ENCODE measurements around the gene FHL2. TPM values are rescaled to one million over a fixed set of nuclear protein-coding genes. Genes with fewer than 3 reads are reported as not detected.

FHL2 gene
- total and polyA plus RNA-seq, 9 of the 15 experiments (the other 6 are each of a cell fraction or from before 2014, with no cell fraction given), result 7.5 to 33.1 (median 23.9) TPM

GRCh38 chr2:105415007-105415406 lies 16.2 kb upstream of the FHL2 start (continued):
- no peak for TF ChIP-seq HNRNPH1 (optimal IDR thresholded peaks at IDR 0.05; ENCODE audit: low read depth, low read length)
- no peak for TF ChIP-seq MGA (IDR thresholded peaks at IDR 0.05)
- no peak for TF ChIP-seq COPS2 (conservative IDR thresholded peaks at IDR 0.05)
- no peak for TF ChIP-seq ZNF407 (IDR thresholded peaks at IDR 0.05; ENCODE audit: low read depth)
- TF ChIP-seq MAFF (IDR thresholded peaks at IDR 0.05; ENCODE audit: low read length), result 0 out of 2 replicates have a peak, but pooled peaks have one; percentile 19
- TF ChIP-seq MAZ (CRISPR knock-in tag; conservative IDR thresholded peaks at IDR 0.05 in 1 of 2, IDR thresholded peaks at IDR 0.05 in 1 of 2), result no peak
- peak; percentile 67 for TF ChIP-seq C11orf30 (IDR thresholded peaks at IDR 0.05; ENCODE audit: low read depth)
- TF ChIP-seq NR4A1 (CRISPR knock-in tag; IDR thresholded peaks at IDR 0.05), result no peak
- TF ChIP-seq NR4A1 (tag; IDR thresholded peaks at IDR 0.05), result no peak
